ENCODE results near the gene ZBTB7B.

GRCh38 chr1:154998818-154999570 is 3.6 kb upstream of the ZBTB7B start:
- TF ChIP-seq YY1 (IDR thresholded peaks at IDR 0.05; ENCODE audit: low read depth) (no peak), RAD21 (IDR thresholded peaks at IDR 0.05; ENCODE audit: low read depth) (peak; percentile 63), FOXM1 (IDR thresholded peaks at IDR 0.05; ENCODE audit: borderline replicate concordance, low read depth) (no peak)

Data from Ishikawa (cell line).